Left lung (tissue), 10 donors: Measurements from ENCODE around the gene NHS. TPM values are rescaled to one million over a fixed set of nuclear protein-coding genes. Genes with fewer than 3 reads are reported as not detected.

Experiments used
- ATAC-seq: fragments of 200-7000 bp; cut with Tn5 transposase; one replicate; pipeline ENCODE4 v1.9.1; 2020; ENCODE audit warnings: moderate library complexity
- DNase-seq, 4 donors: peaks; one replicate each; pipeline ENCODE4 v3.0.0-alpha.2; 2013 to 2020
- H3K27ac ChIP-seq, 2 donors: fragments of 200-600 bp; sonication (generic) in 1 of 2; one replicate each; pipeline versions ENCODE4 v1.5.0 to v1.8.0; 2020 to 2021
- H3K27me3 ChIP-seq, 2 donors: fragments of 200-600 bp; sonication (generic) in 1 of 2; one replicate each; pipeline versions ENCODE4 v1.5.0 to v1.8.0; 2020 to 2021
- H3K36me3 ChIP-seq, 2 donors: fragments of 200-600 bp; sonication (generic) in 1 of 2; one replicate each; pipeline versions ENCODE4 v1.5.0 to v1.8.0; 2020 to 2021
- H3K4me1 ChIP-seq, 2 donors: fragments of 200-600 bp; one replicate each; pipeline ENCODE4 v1.8.0; 2021
- H3K4me3 ChIP-seq, 2 donors: fragments of 200-600 bp; sonication (generic) in 1 of 2; one replicate each; pipeline versions ENCODE4 v1.5.0 to v1.8.0; 2020 to 2021; ENCODE audit warnings: mild to moderate bottlenecking in 1 of 2
- H3K9me3 ChIP-seq, 2 donors: fragments of 200-600 bp; sonication (generic) in 1 of 2; one replicate each; pipeline versions ENCODE4 v1.5.0 to v1.8.0; 2020 to 2021
- intact Hi-C, 2 donors: fragments of 100-400 bp; cut with DNase I; formaldehyde crosslinking; loops; one replicate each; pipeline versions ENCODE4 v1.11.2 to v1.14.2; 2022
- polyA plus RNA-seq, 6 donors: library from polyadenylated mRNA; unstranded; fragments of 120-200 nt; gene quantifications; one replicate each; pipeline ENCODE4 v1.2.1, GENCODE V29; 2013; ENCODE audit not compliant: insufficient read length in 6 of 6
- total RNA-seq, 2 donors: library from RNA; stranded (reverse); fragmentation: NEBNext Ultra II Directional; extraction: Animal tissue kit (Norgen Biotek cat#: 25700); gene quantifications; one replicate each; pipeline ENCODE4 v1.2.1, GENCODE V29; 2021
- TF ChIP-seq, protein P1 (sequence below), 2 donors: fragments of 200-600 bp; sonication (generic) in 1 of 2; IDR thresholded peaks; one replicate each; pipeline versions ENCODE4 v1.5.0 to v1.8.0; 2021; ENCODE audit warnings: antibody characterized with exemption in 2 of 2
- donor health status: DM: no; HTN: yes; CAD: no.
- donor health status: DM: no; HTN: no; CAD: no.

The NHS gene
- total and polyA plus RNA-seq, 8 donors = 1.4 to 8.3 (median 6.5) TPM

DNA sequence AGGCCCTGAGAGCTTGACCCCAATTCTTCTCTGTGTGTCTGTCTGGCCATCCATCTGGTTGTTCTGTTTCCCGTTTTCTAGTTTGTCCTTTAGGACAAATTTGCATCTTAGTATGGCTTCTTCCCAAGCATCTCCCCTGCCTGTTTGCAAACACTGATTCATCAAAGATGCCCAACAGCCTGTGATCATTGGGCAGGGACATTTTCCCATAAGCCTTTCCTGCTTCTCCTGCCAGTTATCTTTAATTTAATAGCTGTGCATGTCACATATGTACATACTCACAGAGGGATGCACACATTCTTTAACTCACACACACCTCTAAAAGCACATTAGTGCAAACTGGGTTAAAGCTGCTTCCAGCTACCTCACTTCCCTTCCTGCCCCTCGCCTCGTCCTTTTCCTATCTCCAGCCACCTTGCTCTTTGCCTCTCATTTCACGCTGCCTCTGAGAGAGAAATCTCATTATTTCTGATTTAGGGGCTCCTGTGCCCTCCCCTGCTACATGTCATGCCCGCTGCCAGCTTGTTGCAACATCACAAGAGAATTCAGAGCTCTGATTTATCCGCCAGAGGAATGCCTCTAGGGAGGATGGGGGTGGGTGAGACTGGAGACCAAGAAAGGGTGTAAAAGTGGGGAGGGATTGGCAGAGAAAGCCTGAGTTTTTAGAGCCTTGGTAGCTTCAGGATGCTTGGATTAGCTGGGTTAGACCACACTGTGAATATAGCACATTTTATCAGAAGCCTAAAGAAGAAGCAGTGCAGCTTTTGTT is 100.6 kb downstream of the NHS start:
- Histone ChIP-seq H3K4me3 (no peak overlapping the region), H3K27me3 (no peaks in the 10 kb centered on the region), H3K27ac (no peak overlapping the region), H3K9me3 (no peaks in the 10 kb centered on the region), H3K36me3 (no peaks in the 10 kb centered on the region), H3K4me1 (no peaks in the 10 kb centered on the region)
- intact Hi-C loops = no loop called here
- no peak for ATAC-seq
- DNase-seq = no peak
- TF ChIP-seq, protein P1, sequence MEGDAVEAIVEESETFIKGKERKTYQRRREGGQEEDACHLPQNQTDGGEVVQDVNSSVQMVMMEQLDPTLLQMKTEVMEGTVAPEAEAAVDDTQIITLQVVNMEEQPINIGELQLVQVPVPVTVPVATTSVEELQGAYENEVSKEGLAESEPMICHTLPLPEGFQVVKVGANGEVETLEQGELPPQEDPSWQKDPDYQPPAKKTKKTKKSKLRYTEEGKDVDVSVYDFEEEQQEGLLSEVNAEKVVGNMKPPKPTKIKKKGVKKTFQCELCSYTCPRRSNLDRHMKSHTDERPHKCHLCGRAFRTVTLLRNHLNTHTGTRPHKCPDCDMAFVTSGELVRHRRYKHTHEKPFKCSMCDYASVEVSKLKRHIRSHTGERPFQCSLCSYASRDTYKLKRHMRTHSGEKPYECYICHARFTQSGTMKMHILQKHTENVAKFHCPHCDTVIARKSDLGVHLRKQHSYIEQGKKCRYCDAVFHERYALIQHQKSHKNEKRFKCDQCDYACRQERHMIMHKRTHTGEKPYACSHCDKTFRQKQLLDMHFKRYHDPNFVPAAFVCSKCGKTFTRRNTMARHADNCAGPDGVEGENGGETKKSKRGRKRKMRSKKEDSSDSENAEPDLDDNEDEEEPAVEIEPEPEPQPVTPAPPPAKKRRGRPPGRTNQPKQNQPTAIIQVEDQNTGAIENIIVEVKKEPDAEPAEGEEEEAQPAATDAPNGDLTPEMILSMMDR (IDR thresholded peaks at IDR 0.05) = no peak

DNA sequence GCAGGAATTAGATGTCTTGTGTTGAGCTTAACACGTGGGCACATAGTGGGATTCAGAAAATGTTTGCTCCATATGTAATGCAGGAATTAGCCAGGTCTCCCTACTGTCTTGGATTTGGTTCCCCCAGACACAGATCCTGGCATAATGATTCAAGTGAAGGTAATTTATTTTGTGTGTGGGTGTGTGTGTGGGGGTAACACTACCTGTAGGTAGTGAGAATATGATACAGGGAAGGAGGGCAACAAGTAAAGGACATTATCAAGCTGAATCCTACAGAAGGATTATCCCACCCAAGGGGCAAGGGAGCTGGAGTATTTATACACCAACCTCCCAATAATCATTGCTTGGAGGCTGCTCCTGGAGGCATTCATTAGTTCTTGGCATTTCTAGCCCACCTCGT is 101.4 kb downstream of the NHS start:
- Histone ChIP-seq H3K4me3 (no peak overlapping the region), H3K27ac (no peak overlapping the region), H3K36me3 (no peaks in the 10 kb centered on the region), H3K9me3 (no peaks in the 10 kb centered on the region), H3K4me1 (no peaks in the 10 kb centered on the region), H3K27me3 (no peaks in the 10 kb centered on the region)
- TF ChIP-seq, protein P1 (IDR thresholded peaks at IDR 0.05) = no peak
- no peak for DNase-seq
- intact Hi-C loops = no loop called here
- no peak for ATAC-seq

DNA sequence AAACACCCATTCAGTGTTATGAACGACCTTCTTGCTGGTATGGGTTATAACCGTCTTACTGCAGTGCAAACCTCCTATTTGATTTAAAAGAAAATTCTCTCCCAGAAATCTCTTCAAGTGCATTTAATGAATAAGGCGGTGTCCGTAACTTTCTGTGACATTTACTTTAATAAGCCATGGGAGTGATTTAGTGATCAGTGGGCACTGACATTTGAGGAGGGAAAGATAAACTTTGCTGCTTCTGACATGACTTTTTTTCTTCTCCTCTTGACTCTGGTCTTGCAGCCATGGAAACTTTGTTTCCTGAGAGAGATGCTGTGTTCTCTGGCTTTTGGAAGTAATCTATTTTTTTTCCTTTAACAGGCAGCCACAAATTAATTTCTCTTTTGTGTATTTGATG is 106.1 kb downstream of the NHS start:
- no peaks in the 10 kb centered on the region for H3K36me3 ChIP-seq
- no peak overlapping the region for H3K27ac ChIP-seq
- H3K9me3 ChIP-seq = no peaks in the 10 kb centered on the region
- ATAC-seq = no peak
- no peak for DNase-seq
- intact Hi-C loops = no loop called here
- TF ChIP-seq, protein P1 (IDR thresholded peaks at IDR 0.05) = no peak
- H3K27me3 ChIP-seq = no peaks in the 10 kb centered on the region
- H3K4me1 ChIP-seq = no peaks in the 10 kb centered on the region
- no peak overlapping the region for H3K4me3 ChIP-seq

DNA sequence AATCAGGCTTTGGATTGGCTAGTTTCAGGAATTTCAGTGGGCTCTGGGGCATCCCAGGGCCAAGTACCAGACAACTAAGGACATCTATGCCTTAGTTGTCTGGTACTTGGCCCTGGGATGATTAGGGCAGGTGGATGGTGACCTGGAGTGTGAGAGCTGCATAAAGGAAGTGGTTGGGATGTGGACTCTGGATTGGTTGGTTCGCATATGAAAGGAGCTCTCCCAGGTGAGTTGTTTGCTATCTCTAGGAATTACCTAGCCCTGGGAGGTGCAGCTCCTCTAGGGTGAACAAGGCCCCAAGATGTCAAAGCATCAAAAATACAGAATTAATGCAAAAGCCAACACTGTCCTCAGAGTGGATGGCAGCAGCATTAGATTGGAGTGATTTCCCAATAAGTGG is 109.6 kb downstream of the NHS start:
- H3K36me3 ChIP-seq = no peaks in the 10 kb centered on the region
- no peak for DNase-seq
- H3K4me3 ChIP-seq = no peak overlapping the region
- no peak for ATAC-seq
- H3K27ac ChIP-seq = no peak overlapping the region
- no peaks in the 10 kb centered on the region for H3K27me3 ChIP-seq
- TF ChIP-seq, protein P1 (IDR thresholded peaks at IDR 0.05) = no peak
- H3K4me1 ChIP-seq = no peaks in the 10 kb centered on the region
- intact Hi-C loops = no loop called here
- no peaks in the 10 kb centered on the region for H3K9me3 ChIP-seq

DNA sequence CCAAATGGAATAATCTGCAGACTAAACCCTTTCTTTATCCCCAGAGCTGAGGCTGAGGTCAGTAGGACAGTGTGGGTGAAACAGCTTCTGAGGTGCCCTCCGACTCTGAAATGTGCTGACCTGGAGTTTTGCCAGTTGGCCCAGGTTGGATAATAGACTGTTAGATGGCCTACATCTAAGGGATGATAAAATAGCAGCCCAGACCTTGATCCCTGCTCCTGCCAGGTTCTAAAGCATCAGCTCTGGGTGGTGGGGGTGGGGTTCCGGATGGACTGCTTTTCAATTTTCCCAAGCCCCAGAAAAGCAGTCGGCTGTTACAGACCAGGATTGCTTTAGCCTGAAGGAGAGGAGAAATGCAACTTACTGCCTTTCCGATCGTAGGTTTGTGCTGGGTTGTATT is 110.4 kb downstream of the NHS start:
- Histone ChIP-seq H3K27ac (no peak overlapping the region), H3K36me3 (no peaks in the 10 kb centered on the region), H3K9me3 (no peaks in the 10 kb centered on the region), H3K27me3 (no peaks in the 10 kb centered on the region), H3K4me3 (no peak overlapping the region), H3K4me1 (no peaks in the 10 kb centered on the region)
- ATAC-seq = no peak
- intact Hi-C loops = no loop called here
- DNase-seq = no peak
- TF ChIP-seq, protein P1 (IDR thresholded peaks at IDR 0.05) = no peak
